SJSA1 (cell line): ENCODE results near the gene MRPL32. TPM values are rescaled to one million over a fixed set of nuclear protein-coding genes. Genes with fewer than 3 reads are reported as not detected.

Experiments used
- DNase-seq, 2 experiments: peaks; one replicate each; pipeline ENCODE4 v3.0.0-alpha.2; 2015 to 2020; ENCODE audit warnings: low spot score in 2 of 2, low read depth in 1 of 2
- H3K27ac ChIP-seq: fragments of 250-450 bp; sonication (Bioruptor Pico); 2 replicates; pipeline ENCODE4 v1.5.1; 2020; ENCODE audit warnings: mild to moderate bottlenecking, moderate library complexity
- H3K27me3 ChIP-seq: fragments of 250-450 bp; sonication (Bioruptor Pico); replicated peaks from 2 replicates; pipeline ENCODE4 v1.5.1; 2020; ENCODE audit warnings: mild to moderate bottlenecking, moderate library complexity
- H3K36me3 ChIP-seq: fragments of 250-450 bp; sonication (Bioruptor Pico); 2 replicates; pipeline ENCODE4 v1.5.1; 2020; ENCODE audit warnings: mild to moderate bottlenecking
- H3K4me1 ChIP-seq: fragments of 250-450 bp; sonication (Bioruptor Pico); replicated peaks from 2 replicates; pipeline ENCODE4 v1.6.1; 2021; ENCODE audit warnings: mild to moderate bottlenecking
- H3K4me3 ChIP-seq: fragments of 250-450 bp; sonication (Bioruptor Pico); 2 replicates; pipeline ENCODE4 v1.5.1; 2020; ENCODE audit warnings: mild to moderate bottlenecking
- H3K9me3 ChIP-seq: fragments of 250-450 bp; sonication (Bioruptor Pico); replicated peaks from 2 replicates; pipeline ENCODE4 v1.5.1; 2020; ENCODE audit warnings: mild to moderate bottlenecking
- total RNA-seq: library from RNA; depleted of rRNA; stranded (reverse); fragments of >200 nt; shearing (Covaris generic); gene quantifications from 2 replicates; pipeline ENCODE4 v1.2.3, GENCODE V29; 2014; rRNA removed

The MRPL32 gene
- total RNA-seq, 1 experiment from 2014 or later: 91.4 TPM

DNA sequence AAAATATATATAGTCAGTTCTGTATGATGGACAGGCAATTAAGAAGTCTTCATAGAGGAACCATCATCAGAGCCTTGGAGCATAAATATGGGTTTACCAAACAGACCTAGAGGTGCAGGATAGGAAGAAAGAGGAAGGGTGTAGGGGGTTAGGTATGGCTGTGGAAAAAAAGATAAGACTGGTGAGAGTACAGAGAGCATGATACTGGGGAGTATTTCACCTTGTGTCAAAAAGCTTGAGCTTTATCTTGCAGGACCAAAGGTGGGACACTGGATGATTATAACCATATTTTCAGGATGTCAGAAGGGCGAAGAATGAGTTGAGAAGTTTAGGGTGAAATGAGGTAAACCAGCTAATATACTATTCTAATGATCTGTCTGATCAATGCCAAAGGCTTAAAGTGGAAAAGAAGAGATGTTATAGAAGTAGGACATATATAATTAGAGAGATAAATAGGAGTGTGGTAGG, 54.6 kb downstream of the MRPL32 start:
- Histone ChIP-seq H3K4me1 (no peaks in the 10 kb centered on the region), H3K9me3 (0 out of 2 replicates have a peak, but pooled peaks cover 9% of the 10 kb centered on the region), H3K27me3 (0 out of 2 replicates have a peak, but pooled peaks cover 2% of the 10 kb centered on the region), H3K27ac (no peak overlapping the region), H3K36me3 (no peaks in the 10 kb centered on the region), H3K4me3 (no peak overlapping the region)
- no peak for DNase-seq

Other genes with a start within 250 kb of the MRPL32 start
- gene C7orf25, start 20.3 kb upstream of the MRPL32 start, total RNA-seq: 12.2 and 14.3 TPM in 2 replicates
- gene PSMA2, start 202 bp upstream of the MRPL32 start, total RNA-seq: 218 and 258 TPM in 2 replicates
- gene HECW1, start 180.3 kb downstream of the MRPL32 start, total RNA-seq: 19.1 TPM in 2 replicates